ENCODE results near the gene PTPN3.
A peak's percentile ranks its signal among the peaks of the same experiment; 100 is the strongest.
"Not testable (repeated sequence)": the region's sequence is repeated elsewhere in the genome, so short reads cannot be mapped to it uniquely, and the experiment has no call there.

The PTPN3 gene

DNA sequence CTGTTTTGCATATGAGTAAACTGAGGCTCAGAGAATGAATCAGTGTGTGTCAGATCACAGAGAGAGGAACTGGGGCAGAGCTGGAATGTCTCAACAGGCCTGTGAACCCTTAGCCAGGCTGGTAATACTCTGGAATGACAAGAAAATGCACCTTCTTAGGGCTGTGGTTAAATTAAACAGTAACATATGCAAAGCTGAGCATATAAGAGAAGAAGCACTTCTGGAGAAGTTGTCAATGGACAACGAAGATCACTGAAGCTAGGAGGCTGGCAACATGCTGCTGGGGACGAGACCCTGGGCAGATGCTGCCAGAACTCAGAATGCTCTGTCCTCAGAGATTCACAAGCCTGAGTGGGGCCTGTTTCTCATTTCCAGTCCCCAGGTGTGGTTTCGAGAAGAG is 112.6 kb downstream of the PTPN3 start:
- no peak for ATAC-seq

DNA sequence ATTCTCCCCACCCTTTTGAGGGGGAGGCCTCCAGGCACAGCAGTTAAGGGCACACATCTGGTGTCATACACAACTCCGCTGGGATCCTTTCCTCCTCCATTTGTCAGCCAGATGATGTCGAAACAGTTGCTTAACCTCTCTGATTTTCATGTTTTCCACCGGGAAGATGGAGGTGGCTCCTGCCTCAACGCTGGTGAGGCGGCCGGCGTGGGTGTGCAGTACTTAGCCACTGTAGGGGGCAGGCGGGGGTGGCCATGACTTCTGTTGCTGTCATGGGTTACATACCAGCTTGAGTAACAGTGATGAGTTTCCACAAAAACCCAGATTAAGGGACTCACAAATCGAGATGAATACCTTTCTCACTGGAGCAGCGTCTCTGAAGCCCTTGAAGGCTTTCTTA is 114.2 kb downstream of the PTPN3 start:
- no peak for ATAC-seq

DNA sequence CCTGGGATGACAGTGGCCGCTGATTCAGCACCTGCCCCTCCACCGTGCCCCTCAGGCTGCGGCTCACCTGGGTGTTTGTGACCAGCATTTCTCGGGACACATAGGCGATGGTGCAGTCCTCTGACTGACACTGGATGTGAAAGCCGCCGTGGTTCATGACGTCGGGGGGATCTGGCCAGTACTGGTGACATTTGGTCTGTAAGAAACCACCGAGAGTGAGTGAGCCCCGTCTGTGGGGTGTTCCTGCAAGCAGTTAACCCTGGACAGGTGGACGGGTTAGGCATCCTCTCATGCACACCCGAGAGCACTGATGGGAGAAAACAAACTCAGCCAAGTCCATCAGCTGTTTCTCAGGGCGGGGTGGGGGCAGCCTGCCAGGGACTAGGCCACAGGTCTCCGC is 114.8 kb downstream of the PTPN3 start:
- ATAC-seq: no peak

DNA sequence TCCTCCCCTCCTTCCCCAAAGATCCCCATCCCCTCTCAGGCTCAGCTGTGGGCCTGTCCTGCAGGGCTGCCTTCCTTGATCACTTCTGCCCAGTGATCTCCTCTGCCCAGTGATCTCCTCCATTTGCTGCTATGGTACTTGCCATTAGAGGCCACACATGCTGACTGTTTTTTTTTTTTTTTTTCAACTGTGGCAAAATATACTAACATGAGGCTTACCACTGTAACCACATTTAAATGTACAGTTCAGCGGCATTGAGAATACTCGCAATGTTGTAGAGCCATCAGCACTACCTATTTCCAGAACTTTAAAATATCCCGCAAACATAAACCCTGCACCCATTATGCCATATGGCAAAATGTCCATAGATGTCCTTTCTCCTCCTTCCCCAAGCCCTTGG is 115.5 kb downstream of the PTPN3 start:
- no peak for ATAC-seq

DNA sequence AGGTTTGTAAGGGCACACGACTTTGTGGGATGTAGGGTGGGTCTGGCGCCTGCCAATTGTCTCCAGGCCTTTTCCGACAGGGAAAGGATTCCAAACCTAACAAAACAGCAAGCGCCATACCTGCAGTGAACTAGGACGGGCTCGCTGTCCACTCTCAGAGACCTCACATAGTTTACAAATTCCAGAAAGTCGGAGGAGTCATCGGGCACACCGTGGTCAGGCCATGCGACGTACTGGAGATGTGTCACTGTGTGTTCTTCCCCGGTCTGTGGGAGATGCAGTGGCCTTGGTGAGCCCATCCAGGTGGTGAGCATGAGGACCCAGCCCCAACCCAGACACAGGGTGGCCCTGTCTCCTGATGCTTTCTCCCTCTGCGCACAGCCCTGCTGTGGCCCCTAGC is 115.9 kb downstream of the PTPN3 start:
- ATAC-seq: no peak

DNA sequence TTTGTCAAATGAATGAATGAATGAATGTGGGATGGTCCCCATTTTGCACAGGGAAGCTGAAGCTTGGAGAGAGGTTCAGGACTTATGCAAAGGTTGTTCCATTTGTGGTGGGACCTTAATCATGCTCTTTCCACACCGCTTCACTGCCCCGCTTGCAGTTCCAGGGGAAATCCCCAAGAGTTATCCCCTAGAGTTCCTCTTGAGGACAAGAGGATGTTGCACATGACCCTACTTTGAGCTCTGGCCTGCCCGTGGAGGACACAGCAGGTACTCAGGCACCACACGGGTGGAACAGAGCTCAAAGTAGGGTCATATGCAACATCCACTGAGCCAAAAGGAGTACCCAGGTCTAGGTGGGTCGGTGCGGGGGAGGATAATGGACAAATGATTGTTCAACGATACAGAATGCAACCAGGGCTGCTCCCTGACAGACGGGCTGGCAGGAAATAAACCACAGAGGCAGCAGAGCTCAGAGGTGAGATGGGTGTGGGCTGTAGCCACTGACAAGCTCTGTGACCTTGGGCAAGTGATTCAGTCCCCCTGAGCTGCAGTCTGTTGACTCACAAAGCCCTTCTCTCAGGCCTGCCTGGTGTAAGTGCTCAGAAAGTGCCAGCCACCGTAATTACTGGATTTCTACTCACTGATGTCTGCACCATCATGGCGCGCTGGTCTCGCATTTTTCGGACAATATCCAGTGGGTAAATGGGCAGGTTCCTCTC is 116.9 kb downstream of the PTPN3 start:
- ATAC-seq: peak; percentile 42 to 50

DNA sequence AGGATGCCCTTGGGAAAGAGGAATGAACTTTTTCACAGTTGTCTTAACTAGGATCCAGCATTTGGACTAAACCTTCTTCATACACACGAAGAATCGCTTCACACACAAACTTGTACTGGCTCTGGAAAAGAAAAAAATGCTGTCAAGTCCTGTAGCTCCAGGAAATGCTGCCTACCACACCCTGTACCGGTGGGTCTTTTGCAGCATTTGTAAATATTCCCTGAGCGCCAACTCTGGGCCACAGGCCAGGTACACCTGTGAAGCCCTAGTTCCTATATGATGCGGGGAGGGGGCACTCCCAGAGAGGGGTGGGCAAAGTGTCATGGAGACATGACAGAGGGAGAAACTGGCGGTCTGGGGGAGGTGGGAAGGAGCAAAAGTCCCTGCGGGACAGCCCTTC is 118.6 kb downstream of the PTPN3 start:
- ATAC-seq: no peak

DNA sequence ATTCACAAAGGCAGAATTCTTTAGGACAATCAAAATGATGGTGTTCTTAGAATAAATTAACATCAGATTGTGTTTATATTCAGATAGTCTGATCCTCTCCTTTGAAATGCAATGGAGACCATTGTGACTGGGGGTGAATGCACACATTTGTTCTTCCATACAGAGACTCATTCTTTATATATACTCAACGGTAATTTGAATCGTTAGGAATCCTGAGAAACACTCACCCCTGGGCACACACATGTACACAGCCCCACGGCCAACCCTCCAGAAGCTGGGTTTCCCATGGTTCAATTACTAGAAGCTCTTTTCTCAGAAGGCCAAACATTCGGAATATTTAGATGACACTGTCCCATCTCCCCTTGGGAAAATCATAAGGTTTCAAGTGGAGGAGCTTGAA is 119.8 kb downstream of the PTPN3 start:
- ATAC-seq: no peak

DNA sequence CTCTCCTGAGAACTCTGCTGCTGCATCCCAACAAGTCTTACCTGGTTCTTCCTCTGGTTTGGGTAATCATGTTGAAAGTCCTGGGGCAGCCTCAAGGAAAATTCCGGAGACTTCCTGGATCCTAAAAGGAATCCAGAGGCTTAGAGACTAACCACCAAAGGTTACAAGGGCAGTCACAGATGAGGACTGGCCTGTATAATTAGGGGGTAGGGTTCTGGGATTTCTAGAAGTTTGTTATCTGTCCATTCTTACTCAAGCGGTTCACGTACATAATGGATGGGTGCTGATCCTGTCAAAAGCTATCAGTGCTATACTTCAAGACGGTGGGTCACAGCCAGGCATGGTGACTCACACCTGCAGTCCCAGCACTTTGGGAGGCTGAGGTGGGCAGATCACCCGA is 125.9 kb downstream of the PTPN3 start:
- no peak for ATAC-seq

DNA sequence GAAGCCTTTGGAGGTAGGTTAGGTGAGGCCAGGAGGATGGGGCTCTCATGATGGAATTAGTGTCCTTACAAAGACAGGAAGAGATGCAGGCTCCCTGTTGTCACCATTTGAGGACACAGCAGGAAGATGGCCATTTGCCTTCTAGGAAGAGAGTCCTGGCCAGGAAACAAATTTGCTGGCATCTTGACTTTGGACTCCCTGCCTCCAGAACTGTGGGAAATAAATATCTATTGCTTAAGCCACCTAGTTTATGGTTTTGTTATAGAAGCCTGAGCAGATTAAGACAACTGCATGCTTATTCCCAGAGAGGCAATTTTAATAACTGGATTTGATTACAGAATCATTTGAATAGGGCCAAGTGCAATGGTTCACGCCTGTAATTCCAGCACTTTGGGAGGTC is 126.7 kb downstream of the PTPN3 start:
- ATAC-seq: no peak

DNA sequence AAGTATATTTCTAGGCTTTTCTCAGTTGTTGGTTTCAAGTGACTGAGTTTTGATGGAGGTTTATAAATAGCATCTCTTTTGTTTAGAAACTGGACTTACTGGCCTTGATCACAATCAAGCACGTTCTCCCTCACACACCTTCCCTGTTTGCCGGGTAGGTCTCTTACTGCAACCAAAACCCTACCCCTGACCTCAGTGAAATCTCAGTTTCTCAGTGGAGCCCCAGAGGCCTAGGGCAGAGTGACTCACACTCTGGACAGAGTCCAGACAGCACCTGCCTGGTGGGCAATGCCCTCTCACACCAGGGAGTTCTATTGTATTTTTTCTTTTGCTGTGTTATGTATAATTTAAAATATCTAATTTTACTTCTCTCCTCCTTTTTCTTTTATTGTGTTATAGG is 128.8 kb downstream of the PTPN3 start:
- no peak for ATAC-seq

DNA sequence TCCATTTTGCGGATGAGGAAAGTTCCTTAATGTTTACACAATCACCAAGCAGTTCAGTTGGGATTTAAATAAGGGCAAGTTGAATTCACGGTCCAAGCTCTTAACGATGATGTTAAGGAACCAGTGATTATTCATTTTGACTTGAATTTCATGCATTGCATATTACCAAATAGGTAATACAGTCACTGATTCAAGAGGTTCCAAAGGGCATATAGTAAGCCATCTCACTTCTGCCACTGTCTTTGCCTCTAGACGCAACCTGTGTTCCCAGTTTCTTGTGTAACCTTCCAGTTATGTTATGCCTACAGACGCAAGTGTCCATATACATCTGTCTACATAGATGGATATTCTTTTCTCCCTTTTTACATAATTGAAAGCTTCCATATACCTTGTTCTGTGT is 137.3 kb downstream of the PTPN3 start:
- ATAC-seq: no peak

DNA sequence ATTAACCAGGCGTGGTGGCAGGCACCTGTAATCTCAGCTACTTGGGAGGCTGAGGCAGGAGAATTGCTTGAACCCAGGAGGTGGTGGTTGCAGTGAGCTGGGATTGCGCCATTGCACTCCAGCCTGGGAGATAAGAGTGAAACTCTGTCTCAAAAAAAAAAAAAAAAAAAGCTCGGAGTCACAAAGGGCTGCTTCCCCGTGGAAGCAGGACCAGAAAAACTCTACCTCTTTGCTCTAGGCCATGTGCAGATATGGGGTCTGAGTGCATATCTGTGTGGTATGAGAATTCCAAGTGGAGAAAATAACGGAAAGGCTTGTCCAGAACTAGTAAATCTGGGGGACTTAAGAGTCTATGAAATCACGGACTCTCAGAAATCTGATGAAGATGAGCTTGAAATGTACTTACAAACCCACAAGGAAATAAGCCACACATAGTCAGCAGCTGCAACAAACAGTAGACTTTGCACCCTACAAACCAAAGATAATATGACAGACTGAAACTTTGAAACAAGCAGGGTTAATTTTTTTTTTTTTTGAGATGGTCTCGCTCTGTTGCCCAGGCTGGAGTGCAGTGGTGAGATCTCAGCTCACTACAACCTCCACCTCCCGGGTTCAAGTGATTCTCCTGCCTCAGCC is 139.0 kb downstream of the PTPN3 start:
- ATAC-seq: not testable (repeated sequence)

DNA sequence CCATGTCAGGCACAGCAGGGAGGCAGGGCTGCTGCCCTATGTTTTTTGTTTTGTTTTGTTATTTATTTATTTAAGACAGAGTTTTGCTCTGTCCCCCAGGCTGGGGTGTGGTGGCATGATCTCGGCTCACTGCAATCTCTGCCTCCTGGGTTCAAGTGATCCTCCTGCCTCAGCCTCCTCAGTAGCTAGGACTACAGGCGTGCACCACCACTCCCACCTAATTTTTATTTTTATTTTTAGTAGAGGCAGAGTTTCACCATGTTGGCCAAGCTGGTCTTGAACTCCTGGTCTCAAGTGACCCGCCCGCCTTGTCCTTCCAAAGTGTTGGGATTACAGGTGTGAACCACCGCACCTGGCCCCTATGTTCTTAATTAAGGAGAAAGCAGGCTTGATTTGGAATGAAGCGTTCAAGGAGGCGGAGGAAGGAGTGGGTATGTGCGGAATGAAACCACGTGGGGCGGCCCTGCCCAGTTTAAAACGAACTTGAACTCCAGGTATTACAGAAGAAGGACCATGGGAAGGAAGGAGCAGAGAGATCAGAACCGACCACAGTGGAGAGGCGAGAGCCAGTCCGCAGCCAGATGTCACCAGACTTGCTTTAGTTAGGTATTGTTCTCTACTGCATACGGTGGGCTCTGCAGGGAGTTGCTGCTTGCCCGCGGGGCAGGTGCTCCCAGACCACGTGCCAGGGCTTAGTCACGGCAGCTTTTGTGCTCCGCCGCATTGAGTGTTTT is 142.4 kb downstream of the PTPN3 start:
- no peak for ATAC-seq

DNA sequence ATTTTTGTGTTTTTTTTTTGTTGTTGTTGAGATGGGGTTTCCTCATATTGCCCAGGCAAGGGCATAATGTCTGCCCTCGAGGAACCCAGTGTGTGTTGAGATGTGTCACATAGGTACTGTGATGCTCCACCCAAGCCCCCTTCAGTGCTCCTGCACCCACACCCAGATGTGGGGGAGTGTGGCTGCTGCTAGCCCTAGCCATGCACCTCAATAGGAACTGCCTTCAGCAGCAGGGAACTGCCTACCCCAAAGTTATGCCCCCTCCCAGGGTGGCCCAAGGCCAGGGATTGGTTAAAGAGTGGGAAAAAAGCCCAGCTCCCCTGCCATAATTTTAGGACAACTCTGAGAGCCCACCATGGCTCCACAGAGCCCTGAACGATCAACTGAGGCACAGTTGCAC is 143.9 kb downstream of the PTPN3 start:
- ATAC-seq: no peak

DNA sequence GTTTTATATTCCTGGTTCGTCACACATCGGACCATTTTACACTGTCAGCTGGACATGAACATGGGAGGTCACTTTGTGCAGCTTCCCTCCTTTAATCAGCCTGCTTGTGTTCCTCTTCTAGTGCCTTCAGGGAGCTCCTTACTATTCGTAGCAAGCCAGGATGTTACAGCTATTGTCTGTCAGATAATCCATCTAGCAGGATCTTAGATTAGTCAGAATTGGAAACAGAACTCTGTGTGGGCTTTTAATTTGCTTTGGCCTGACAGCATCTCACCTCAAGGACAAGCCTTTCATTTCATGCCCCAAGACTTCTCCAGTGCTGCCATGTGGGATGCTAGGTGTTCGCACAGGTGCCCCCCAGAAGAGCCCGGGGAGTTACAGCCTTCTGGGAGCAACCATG is 147.1 kb downstream of the PTPN3 start:
- ATAC-seq: no peak

DNA sequence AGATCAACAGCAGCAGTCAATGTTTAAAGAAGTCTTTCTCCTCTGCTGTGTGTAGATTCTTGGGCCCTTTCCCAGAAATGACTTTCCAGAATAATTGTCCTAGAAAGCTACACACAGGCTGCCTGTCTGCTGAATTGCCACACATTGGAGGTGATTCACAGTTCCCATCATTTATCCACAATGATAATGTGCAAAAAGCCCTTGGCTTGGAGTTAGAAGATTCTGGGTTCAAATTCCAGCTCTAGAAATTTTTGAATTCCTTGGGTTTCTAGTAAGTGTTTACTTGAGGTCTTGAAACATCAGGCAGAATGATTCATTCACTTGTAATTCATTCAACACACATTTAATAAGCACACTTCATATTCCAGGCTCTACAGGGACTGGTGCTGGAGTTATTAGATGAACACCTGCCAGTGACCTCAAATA is 148.7 kb downstream of the PTPN3 start:
- ATAC-seq: no peak

DNA sequence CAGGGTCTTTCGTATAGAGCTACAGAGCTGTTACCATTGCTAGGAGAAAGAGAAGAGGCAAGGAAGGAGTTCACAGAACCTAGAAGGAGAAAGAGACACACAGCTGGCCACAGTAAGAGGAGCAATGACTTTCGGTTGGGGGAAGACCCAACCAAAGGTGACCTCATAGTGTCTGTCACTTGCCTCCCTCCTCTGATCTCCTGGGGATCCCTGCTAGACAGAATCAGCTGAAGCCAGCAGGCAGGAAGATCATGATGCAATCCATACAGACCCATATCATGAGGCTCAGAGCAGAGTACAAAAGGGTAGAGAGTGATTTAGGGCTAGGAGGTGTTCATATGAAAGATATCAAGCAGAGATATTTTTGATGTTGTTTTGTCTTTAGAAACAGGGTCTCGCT is 151.2 kb downstream of the PTPN3 start:
- no peak for ATAC-seq

DNA sequence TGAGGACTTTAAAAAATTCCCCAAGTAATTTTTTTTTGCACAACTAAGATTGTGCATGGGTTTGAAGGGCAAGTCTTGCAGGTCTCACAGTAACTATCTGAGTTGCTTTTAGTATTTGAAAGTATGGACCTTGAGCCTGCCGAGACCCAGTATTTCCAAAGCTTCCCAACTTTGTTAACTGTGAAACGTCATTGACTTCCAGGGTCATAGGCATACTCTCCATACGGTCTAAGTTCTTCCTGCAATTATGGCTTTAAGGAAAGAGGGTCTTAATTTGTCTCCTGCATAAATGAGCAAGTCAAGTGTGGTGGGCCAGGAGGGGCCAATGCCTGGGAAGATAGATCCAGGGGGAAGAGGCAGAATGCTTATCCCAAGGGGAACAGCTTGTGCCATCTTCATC is 153.2 kb downstream of the PTPN3 start:
- no peak for ATAC-seq

DNA sequence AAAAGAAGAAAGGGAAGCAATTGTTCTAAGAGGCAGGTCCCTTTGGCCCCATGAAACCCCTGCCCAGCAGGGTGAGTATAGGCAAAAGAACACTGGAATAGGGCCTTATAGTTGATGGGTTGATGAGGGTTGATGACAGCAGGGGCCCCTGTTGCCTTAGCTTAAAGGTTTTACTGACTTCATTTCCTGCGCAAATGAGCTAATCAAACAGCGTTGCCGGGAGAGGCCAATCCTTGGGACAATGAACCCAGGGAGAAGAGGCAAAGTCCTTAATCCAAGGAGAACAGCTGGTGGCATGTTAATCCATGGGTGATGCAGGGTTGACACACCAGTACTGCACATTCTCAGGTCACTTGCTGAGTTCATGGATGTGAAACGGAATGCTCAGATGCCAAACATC is 155.2 kb downstream of the PTPN3 start:
- ATAC-seq: no peak

DNA sequence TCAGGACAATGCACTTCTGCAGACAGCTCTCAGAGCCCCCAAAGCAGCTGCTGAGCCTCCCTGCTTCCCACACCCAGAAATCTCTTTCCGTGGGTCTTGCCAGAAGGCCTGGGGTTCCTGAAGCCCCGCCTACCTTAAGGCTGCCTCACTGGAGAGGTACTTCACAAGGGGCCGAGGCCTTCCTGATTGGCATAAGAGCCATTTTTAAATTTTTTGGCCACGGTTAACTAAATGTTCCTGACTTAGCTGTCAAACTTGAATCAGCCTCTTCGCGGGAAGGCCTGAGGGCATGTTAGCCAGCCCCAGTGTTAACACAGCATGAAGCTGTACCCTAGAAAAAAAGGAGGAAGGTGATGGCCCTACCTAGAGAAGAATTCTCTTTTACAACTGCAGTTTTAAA is 156.5 kb downstream of the PTPN3 start:
- ATAC-seq: no peak

DNA sequence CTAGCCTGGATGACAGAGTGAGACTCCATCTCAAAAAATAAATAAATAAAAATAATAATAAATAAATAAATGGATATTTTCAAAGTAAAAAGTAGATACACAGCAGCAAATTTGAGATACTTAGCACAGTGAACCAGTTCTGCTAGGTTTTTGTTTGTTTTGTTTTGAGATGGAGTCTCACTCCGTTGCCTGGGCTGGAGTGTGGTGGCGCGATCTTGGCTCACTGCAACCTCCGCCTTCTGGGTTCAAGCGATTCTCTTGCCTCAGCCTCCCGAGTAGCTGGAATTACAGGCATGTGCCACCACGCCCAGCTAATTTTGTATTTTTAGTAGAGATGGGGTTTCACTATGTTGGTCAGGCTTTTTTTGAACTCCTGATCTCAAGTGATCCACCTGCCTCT is 157.1 kb downstream of the PTPN3 start:
- not testable (repeated sequence) for ATAC-seq

DNA sequence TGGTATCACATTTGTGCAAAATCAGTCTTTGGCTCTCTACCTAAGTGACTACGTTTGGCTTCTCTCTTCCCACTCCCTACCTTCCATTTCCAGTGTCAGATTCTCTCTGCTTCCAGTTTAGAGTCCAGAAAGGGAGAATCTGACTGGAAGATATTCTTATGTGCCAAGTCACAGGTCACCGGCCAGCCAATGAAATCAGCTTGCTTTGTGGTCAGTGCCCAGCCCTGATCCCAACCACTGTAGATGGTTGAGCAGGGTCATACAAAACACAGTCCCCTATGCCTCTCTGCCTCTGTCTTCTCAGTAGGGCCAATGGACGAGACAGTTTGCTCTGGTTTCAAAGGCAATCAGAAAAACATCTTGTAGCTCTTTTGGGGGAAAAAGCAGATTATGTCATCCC is 161.7 kb downstream of the PTPN3 start:
- no peak for ATAC-seq

DNA sequence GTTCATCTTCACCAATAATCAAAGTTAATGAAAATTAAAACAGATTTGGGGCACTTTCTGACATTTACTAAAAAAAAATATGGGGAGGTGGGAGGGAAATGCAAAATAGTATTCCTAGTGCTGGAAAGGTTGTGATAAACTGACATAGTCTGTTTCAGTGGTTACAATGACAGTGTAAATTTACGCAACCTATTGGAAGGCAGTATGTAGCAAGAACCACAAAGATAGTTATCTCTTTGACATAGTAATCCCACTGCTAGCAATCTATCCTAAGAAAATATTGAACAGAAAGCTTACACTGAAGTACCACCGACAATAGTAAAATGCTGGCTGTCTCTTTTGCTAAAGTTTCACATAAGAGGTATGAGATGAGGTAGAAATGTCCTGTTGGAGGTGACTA is 162.2 kb downstream of the PTPN3 start:
- no peak for ATAC-seq

Measured in activated CD4-positive, CD25-positive, alpha-beta regulatory T cell treated with anti-CD3 and anti-CD28 coated beads, Interleukin-2, amount 50 U/mL, for 24 hours (primary cell).